GM18519 (cell line): Measurements from ENCODE around the gene ZSWIM3.

Experiments
- ATAC-seq: cut with Tn5 transposase; IDR thresholded peaks from one replicate; pipeline ENCODE4 v1.9.1; 2021; ENCODE audit warnings: mild to moderate bottlenecking, moderate library complexity; ENCODE audit not compliant: unreplicated experiment, low FRiP score

Gene ZSWIM3

GRCh38 chr20:45907219-45907948, 50.0 kb downstream of the ZSWIM3 start:
- ATAC-seq: no peak

- no peak for ATAC-seq
Observed at GRCh38 chr20:45908084-45908483, 50.7 kb downstream of the ZSWIM3 start.

GRCh38 chr20:45909336-45909808, 52.0 kb downstream of the ZSWIM3 start:
- no peak for ATAC-seq

DNA sequence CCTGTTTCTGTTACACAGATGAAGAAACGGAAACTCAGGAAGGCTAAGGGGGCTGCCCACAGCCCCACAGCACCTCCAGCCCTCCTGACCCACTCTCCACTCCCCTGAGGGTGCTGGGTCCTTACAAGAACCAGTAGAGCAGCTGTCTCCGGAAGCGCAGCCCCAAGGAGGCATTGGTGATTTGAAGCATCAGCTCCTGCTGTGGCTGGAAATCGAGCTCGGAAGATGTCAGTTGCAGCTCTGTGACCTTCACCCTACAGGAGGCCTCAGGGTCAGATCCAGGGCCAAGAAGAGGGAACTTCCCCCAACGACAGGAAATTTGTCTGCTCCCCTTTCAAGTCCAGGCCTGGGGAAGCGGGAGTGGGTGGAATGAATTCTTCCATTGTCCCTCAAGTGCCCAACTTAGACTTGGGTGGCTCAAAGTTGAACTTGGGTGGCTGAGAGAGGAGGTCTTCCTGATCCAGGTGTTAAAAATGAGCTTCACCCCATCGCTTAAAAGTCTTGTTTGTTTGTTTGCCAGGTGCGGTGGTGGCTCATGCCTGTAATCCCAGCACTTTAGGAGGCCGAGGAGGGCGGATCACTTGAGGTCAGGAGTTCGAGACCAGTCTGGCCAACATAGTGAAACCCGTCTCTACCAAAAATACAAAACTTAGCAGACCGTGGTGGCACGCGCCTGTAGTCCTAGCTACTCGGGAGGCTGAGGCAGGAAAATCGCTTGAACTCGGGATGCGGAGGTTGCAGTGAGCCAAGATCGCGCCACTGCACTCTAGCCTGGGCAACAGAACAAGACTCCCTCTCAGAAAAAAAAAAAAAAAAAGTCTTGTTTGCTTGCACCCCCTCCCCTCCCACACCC, 52.6 kb downstream of the ZSWIM3 start:
- ATAC-seq: no peak

DNA sequence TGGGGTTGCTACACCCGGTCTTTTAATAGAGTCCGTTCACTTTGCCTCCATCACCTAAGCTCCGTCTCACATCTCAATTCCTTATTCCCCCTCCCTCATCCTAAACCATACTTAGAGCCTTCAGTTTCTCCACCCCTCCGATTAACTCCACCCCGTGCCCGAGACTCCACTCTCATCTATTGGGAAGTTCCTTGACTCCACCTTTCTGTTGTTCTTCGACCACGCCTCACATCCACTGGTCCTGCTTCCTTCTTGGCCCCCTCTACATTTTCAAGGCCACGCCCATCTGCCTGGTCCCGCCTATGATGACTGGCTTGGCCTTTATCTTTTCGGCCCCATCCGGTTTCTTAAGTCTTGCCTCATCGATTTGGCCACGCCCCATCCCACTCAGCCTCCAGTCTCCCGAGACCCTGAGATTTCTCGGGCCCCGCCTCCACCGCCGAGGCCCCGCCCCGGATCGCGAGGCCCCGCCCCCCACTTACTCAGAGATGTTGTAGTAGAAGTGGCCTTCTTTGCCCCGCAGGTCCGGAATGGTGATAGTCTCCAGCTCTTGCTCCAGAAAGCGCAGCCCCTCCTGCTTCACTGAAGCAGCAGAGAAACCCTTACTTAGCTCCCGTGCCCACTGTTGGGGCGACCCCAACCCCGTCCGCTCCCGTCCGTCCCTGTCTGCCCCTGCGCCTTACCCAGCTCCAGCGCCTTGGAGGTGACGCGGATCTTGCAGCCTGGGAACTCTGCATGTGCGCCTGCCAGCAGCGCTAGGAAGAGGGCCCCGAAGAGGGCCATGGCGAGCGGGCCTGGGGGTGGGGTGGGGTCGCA, 53.5 kb downstream of the ZSWIM3 start:
- peak; percentile 76 for ATAC-seq

GRCh38 chr20:45911486-45912343, 54.3 kb downstream of the ZSWIM3 start, which contains the start of gene PLTP:
Gene PLTP (minus strand): TSS chr20:45912155. CDS start chr20:45911452, 703 bp downstream.
- ATAC-seq: no peak

DNA sequence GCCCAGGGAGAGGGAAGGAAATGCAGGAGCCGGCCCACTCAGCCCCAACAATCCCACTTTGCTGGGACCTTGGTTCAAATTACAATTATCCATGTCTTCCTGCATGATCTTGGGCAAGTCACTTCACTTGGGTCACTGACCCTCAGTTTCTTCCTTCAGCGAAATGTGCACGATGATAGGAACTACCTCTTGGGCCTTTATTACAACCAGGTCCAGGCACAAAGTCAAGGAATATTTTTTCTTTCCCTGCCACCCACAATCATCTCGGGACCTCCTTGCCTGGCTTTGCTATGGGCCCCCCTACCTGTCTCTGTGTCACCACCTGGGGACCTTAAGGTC, 54.9 kb downstream of the ZSWIM3 start:
- no peak for ATAC-seq

- ATAC-seq: no peak
Observed at GRCh38 chr20:45913116-45913515, 55.7 kb downstream of the ZSWIM3 start.

GRCh38 chr20:45917790-45918141, 60.4 kb downstream of the ZSWIM3 start:
- ATAC-seq: no peak

GRCh38 chr20:45918182-45918737, 60.8 kb downstream of the ZSWIM3 start:
- ATAC-seq: no peak

DNA sequence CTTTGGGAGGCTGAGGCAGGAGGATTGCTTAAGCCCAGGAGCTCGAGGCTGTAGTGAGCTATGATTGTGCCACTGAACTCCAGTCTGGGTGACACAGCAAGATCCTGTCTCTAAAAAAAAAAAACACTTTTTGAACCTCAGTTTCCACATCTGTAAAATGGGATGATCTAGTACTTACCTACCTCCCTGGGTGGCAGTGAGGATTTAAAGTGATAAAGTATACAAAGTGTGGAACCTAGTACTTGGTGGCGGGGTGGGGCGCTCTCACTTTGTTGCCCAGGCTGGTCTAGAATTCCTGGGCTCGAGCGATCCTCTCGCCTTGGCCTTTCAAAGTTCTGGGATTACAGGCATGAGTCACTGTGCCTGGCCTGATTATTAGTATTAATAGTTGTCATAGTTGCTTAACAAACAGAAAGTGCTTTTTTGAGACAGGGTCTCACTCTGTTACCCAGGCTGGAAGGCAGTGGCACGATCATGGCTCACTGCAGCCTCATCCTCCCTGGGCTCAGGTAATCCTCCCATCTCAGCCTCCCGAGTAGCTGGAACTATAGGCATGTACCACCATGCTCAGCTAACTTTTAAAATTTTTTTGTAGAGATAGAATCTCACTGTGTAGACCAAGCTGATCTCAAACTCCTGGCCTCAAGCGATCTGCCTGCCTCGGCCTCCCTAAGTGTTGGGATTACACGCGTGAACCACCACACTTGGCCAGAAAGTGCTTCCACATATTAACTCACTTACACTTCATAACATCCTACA, 61.5 kb downstream of the ZSWIM3 start:
- no peak for ATAC-seq

DNA sequence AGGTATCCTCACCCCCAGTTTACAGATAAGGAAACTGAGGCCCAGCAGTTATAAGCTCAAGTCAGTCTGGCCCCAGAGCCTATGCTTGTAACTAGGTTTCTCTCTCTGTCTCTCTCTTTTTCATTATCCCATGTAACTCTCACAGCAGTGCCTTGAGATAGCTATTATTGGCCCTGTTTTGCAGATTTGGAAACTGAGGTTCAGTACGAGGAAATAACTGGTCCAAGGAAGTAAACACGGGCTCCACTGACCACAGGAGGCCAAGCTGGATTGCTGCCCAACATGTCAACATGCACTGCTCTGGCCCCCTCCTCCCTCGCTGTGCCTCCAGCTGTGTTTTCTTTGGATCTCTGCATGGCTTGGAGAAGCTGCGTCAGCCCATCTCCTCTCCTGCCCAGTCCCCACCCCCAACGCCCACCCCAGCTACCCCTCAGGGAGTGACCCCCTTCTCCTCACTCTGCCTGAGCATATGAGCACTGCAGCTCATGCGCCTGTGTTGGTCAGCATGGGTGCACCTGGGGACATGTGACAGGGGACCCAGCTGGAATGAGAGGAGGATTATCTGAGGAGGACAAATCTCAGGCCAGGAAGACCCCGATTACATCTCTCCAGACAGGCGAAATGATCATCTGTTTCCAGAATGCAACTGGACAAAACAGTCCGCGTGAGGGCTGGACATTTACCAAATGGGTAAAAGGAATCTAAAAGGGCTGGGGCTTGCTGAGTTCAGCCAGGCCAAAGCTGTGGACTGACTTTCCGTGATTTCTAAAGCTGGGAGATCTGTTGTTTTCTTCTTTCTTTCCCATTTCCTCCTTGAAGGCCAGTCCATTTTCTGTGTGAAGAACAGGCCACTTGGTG, 62.4 kb downstream of the ZSWIM3 start:
- ATAC-seq: no peak

GRCh38 chr20:45920462-45921336, 63.3 kb downstream of the ZSWIM3 start:
- ATAC-seq: no peak

DNA sequence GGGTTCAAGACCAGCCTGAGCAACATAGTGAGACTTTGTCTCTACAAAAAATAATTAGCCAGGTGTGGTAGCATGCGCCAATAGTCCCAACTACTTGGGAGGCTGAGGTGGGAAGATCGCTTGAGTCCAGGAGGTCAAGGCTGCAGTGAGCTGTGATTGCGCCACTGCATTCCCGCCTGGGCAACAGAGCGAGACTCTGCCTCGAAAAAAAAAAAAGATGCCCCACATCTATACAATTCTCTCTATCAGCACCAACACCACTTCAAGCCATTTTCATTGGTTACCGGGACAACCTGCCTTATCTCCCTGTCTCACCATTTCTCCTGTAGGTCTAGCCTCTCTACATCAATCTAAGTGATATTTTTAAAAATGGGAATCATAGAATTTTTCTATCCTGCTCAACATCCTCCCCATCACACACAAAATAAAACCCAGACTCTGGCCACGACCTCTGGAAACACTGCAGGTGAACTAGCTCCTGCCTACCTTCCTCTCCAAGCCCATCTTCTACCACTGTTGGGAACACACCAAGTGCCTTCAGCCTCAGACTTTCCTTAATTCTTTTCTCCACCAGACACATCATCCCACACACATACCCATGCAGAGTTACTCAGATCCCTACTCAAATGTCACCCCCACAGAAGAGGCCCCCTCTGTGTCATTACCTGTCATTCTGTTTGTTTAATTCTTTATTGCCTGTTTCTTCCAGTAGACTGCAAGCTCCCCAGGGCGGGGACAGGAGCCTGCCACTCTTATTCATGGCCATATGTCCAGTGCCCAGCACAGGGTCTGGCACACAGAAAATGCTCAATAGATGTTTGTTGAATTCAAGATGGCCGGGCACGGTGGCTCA, 64.1 kb downstream of the ZSWIM3 start:
- ATAC-seq: no peak

DNA sequence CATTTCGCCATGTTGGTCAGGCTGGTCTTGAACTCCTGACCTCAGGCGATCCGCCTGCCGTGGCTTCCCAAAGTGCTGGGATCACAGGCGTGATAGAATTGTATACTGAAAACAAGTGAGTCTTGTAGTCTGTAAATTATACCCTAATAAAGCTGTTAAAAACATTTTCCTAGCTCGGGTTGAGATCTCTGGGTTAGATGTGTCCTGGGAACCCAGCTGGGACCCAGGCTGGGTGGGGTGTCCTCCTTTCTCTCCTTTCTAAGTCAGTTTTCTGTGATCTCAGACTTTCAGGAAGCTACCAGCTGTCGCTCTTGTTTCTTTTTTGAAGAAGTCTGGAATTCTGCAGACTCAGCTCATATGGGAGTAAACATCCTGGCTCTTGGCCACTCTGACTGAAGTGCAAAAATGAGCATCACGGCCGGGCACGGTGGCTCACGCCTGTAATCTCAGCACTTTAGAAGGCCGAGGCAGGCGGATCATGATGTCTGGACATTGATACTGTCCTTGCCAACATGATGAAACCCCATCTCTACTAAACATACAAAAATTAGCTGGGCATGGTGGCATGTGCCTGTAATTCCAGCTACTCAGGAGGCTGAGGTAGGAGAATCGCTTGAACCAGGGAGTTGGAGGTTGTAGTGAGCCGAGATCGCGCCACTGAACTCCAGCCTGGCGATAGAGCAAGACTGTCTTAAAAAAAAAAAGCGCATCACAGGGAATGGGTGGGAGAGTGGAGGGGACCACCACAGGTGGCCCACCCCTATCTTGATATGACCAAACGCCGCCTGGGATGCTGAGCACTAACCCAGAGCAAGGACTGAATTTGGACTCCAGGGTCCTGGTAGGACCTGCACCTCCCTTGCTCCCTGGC, 67.2 kb downstream of the ZSWIM3 start:
- no peak for ATAC-seq
